Loucy (cell line): ENCODE data around the gene C10orf105.

Experiments
- H2AFZ ChIP-seq: fragments of 200-600 bp; sonication (generic); 2 replicates; pipeline ENCODE4 v1.6.0; 2016; ENCODE audit warnings: antibody characterized with exemption, mild to moderate bottlenecking, low read length, moderate library complexity
- H3F3A ChIP-seq: fragments of 200-600 bp; 2 replicates; pipeline ENCODE4 v1.6.0; 2016; ENCODE audit warnings: antibody characterized with exemption, low read depth, mild to moderate bottlenecking
- H3K27me3 ChIP-seq: fragments of 200-600 bp; sonication (generic); 2 replicates; pipeline ENCODE4 v1.6.1; 2014; ENCODE audit warnings: low read length, mild to moderate bottlenecking; ENCODE audit not compliant: insufficient read depth, poor library complexity, severe bottlenecking
- H3K36me3 ChIP-seq: fragments of 200-600 bp; sonication (generic); 2 replicates; pipeline ENCODE4 v1.6.1; 2016; ENCODE audit warnings: low read length; ENCODE audit not compliant: insufficient read depth
- H3K4me1 ChIP-seq: fragments of 200-600 bp; sonication (generic); 2 replicates; pipeline ENCODE4 v1.5.1; 2014; ENCODE audit warnings: low read length, mild to moderate bottlenecking; ENCODE audit not compliant: insufficient read depth, poor library complexity, severe bottlenecking
- H3K4me2 ChIP-seq: fragments of 200-600 bp; sonication (generic); 2 replicates; pipeline ENCODE4 v1.6.0; 2014; ENCODE audit warnings: antibody characterized with exemption, low read length, low read depth, mild to moderate bottlenecking; ENCODE audit not compliant: poor library complexity, severe bottlenecking
- H3K4me3 ChIP-seq: fragments of 200-600 bp; sonication (generic); 2 replicates; pipeline ENCODE4 v1.5.1; 2014; ENCODE audit warnings: low read length, mild to moderate bottlenecking, mixed read lengths; ENCODE audit not compliant: poor library complexity, severe bottlenecking
- H3K79me2 ChIP-seq: fragments of 200-600 bp; sonication (generic); 2 replicates; pipeline ENCODE4 v1.6.1; 2014; ENCODE audit warnings: low read length; ENCODE audit not compliant: insufficient read depth
- H3K9ac ChIP-seq: fragments of 200-600 bp; sonication (generic); 2 replicates; pipeline ENCODE4 v1.6.0; 2014; ENCODE audit warnings: mild to moderate bottlenecking, low read depth, low read length, moderate library complexity; ENCODE audit not compliant: poor library complexity, severe bottlenecking
- H3K9me2 ChIP-seq: fragments of 200-600 bp; sonication (generic); replicated peaks from 2 replicates; pipeline ENCODE4 v1.6.1; 2016; ENCODE audit warnings: low read depth, low read length, mixed read lengths
- H3K9me3 ChIP-seq: fragments of 200-600 bp; sonication (generic); 2 replicates; pipeline ENCODE4 v1.6.1; 2014; ENCODE audit warnings: mild to moderate bottlenecking, antibody characterized with exemption, low read length, low read depth; ENCODE audit not compliant: insufficient read depth
- H4K20me1 ChIP-seq: fragments of 200-600 bp; sonication (generic); 2 replicates; pipeline ENCODE4 v1.6.0; 2014; ENCODE audit warnings: antibody characterized with exemption, low read length, mild to moderate bottlenecking; ENCODE audit not compliant: insufficient read depth, poor library complexity, severe bottlenecking
- EZH2phosphoT487 ChIP-seq: fragments of 200-600 bp; IDR thresholded peaks from 2 replicates; pipeline ENCODE4 v1.6.1; 2018; ENCODE audit warnings: antibody characterized with exemption, mild to moderate bottlenecking, moderate library complexity, borderline replicate concordance
- TF ChIP-seq, protein P1 (sequence below): fragments of 200-600 bp; sonication (generic); conservative IDR thresholded peaks from 2 replicates; pipeline ENCODE4 v1.5.1; 2014; ENCODE audit warnings: mild to moderate bottlenecking, antibody characterized with exemption, low read length

Gene C10orf105

DNA sequence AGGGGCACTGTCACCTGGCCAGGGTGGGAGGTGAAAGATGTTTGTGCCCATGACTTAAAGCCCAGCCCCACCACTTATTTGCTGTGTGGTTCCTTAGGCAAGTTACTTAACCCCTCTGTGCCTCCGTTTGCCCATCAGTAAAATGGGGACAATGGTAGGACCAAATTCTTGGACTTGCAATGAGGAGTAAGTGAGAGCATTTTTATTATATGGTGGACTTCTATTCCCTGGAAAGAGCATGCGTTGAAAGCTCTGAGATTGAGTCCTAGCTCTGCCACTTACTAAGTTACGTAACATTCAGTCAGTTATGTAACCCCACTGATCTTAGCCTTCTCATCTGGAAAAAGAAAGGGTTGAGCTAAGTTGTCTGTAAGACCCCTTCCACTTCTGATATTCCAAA, 35.0 kb upstream of the C10orf105 start:
- H3K9me2 ChIP-seq = no peaks in the 10 kb centered on the region

DNA sequence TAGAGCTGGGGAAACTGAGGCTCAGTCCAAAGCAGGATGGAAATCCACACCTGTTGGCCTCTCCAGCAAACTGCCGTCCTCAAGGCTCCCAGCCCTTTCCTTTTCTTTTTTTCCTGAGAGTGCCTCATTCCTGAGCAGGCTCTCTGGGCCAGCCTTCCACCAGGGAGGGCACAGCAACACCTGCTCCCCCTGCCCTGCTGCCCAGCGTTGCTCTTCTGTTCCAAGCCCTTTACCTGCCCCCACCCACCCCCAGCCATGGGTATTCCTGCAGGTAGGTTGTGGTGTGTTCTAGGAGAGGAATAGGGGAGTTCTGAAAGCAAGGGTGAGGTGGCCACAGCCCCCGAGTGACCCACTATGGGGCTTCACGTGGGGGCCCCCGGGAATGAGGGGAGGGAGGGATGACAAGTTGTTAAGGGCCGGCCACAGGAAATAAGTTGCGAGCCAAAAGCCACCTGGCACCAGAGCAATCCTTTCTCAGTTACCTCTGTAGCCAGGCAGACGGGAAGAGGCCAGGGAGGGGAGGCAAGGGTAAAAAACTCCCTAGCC, 34.5 kb upstream of the C10orf105 start:
- Histone ChIP-seq H3K9me2 (no peaks in the 10 kb centered on the region), H3K4me1 (peaks cover 77% of the 10 kb centered on the region)

More for the DNA sequence above, 35.0 kb upstream of the C10orf105 start:
- Histone ChIP-seq H3K36me3 (no peaks in the 10 kb centered on the region), H2AFZ (no peak overlapping the region), H3K9ac (peak overlapping the region; percentile 31), H3K27me3 (no peaks in the 10 kb centered on the region), H4K20me1 (no peaks in the 10 kb centered on the region), H3K4me1 (peaks cover 72% of the 10 kb centered on the region), H3K9me3 (no peaks in the 10 kb centered on the region), H3K4me2 (peak overlapping the region; percentile 10), H3K79me2 (no peaks in the 10 kb centered on the region), H3F3A (0 out of 2 replicates have a peak, but pooled peaks cover 3% of the 10 kb centered on the region), H3K4me3 (no peak overlapping the region)
- TF ChIP-seq, protein P1, sequence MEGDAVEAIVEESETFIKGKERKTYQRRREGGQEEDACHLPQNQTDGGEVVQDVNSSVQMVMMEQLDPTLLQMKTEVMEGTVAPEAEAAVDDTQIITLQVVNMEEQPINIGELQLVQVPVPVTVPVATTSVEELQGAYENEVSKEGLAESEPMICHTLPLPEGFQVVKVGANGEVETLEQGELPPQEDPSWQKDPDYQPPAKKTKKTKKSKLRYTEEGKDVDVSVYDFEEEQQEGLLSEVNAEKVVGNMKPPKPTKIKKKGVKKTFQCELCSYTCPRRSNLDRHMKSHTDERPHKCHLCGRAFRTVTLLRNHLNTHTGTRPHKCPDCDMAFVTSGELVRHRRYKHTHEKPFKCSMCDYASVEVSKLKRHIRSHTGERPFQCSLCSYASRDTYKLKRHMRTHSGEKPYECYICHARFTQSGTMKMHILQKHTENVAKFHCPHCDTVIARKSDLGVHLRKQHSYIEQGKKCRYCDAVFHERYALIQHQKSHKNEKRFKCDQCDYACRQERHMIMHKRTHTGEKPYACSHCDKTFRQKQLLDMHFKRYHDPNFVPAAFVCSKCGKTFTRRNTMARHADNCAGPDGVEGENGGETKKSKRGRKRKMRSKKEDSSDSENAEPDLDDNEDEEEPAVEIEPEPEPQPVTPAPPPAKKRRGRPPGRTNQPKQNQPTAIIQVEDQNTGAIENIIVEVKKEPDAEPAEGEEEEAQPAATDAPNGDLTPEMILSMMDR = no peak
- no peak for TF ChIP-seq EZH2phosphoT487

DNA sequence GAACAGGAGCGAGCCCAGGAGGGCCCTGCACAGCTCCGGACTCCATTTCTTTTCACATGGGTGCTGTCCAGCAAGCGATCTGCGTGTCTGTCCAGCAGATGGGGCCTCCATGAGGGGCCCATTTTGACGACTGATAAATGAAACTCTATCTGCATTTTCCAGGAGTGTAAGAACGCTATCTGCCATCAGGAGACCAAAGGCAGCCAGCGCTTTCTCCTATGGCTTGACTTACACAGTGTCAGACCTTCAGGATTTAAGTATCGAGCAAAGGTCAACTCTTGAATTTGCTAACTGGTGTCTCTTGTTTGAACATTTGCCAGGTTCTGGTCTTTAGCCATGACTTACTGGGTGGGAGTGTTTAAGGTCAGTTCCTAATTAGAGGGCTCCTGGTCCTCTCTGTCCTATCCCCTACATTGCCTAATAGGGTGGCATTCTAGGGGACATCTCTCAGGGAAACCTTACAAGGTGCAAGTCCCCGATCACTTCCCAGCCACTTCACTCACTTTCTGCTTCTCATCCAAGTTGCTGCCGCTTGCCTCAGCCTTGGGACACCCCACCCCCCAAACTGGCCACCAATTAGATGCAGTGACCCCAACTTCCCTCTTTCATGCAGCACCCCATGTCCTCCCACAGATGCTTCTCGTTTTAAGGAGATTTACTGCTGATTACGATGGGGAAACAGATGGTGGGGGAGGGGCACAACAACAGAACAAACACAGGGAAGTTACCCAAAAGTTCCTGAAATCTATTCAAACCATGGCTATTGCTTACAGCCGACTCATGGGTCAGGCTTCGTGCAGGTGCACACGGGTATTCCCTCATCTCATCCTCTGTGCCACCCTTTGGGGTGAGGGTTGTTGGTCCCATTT, 33.7 kb upstream of the C10orf105 start:
- Histone ChIP-seq H3K36me3 (no peaks in the 10 kb centered on the region), H3K9me2 (no peaks in the 10 kb centered on the region), H3K4me1 (peaks cover 81% of the 10 kb centered on the region), H3K27me3 (no peaks in the 10 kb centered on the region), H3F3A (peaks cover 9% of the 10 kb centered on the region), H2AFZ (no peak overlapping the region), H3K79me2 (no peaks in the 10 kb centered on the region), H3K9me3 (no peaks in the 10 kb centered on the region), H3K9ac (peak overlapping the region; percentile 13), H4K20me1 (no peaks in the 10 kb centered on the region), H3K4me3 (no peak overlapping the region), H3K4me2 (peak overlapping the region; percentile 10)
- TF ChIP-seq, protein P1 = no peak
- TF ChIP-seq EZH2phosphoT487 = no peak

More for the DNA sequence above, 34.5 kb upstream of the C10orf105 start:
- Histone ChIP-seq H3K4me3 (no peak overlapping the region), H4K20me1 (no peaks in the 10 kb centered on the region), H3F3A (peaks cover 8% of the 10 kb centered on the region), H3K9ac (peak overlapping the region; percentile 31), H3K27me3 (no peaks in the 10 kb centered on the region), H3K9me3 (no peaks in the 10 kb centered on the region), H2AFZ (no peak overlapping the region), H3K4me2 (peak overlapping the region; percentile 10), H3K79me2 (no peaks in the 10 kb centered on the region), H3K36me3 (no peaks in the 10 kb centered on the region)
- TF ChIP-seq EZH2phosphoT487 = no peak
- TF ChIP-seq, protein P1 = no peak
